GM12878 (cell line): ENCODE results near the gene OR4N5. TPM values are rescaled to one million over a fixed set of nuclear protein-coding genes. Genes with fewer than 3 reads are reported as not detected.
"Not testable (repeated sequence)": the region's sequence is repeated elsewhere in the genome, so short reads cannot be mapped to it uniquely, and the experiment has no call there.

Source experiments
- ATAC-seq: fragments of 200-7000 bp; cut with Tn5 transposase; 3 replicates; pipeline ENCODE4 v1.9.1; 2020; ENCODE audit warnings: mild to moderate bottlenecking, moderate library complexity
- BruUV-seq: library from RNA; stranded (reverse); fragments of 400-500 nt; replicated peaks from 2 replicates; lab custom pipeline; 2021; lab: Mats Ljungman, UMichigan
- CTCF ChIA-PET: fragments of 300-600 bp; sonication (Branson Sonifier 250); formaldehyde crosslinking; extraction: SDS; loops from one replicate; lab custom pipeline; 2021; ENCODE audit warnings: inconsistent platforms; lab: Yijun Ruan, JAX
- POLR2A ChIA-PET: fragments of 350-600 bp; formaldehyde crosslinking; extraction: SDS; loops from one replicate; lab custom pipeline; 2021; ENCODE audit warnings: inconsistent platforms; lab: Charles Lee
- RAD21 ChIA-PET: fragments of 300-600 bp; sonication (Branson Sonifier 250); formaldehyde crosslinking; loops from one replicate; lab custom pipeline; 2023; ENCODE audit warnings: antibody characterized with exemption; ENCODE audit not compliant: unreplicated experiment; lab: Charles Lee
- SMC1A ChIA-PET: fragments of 300-600 bp; sonication (Branson Sonifier 250); formaldehyde crosslinking; loops from one replicate; lab custom pipeline; 2023; ENCODE audit not compliant: unreplicated experiment, uncharacterized antibody; lab: Charles Lee
- DNase-seq: peaks from one replicate; pipeline ENCODE4 v3.0.0-alpha.2; 2011; ENCODE audit warnings: low read depth, low spot score
- FAIRE-seq: peaks from 3 replicates; lab custom pipeline; 2011; peaks lifted over from hg19 to GRCh38; lab: Jason Lieb, UNC
- H2AFZ ChIP-seq: 2 replicates; pipeline ENCODE4 v1.6.0; 2011; ENCODE audit warnings: low read depth, low read length, control low read depth; ENCODE audit not compliant: control insufficient read depth
- H3K27ac ChIP-seq: 2 replicates; pipeline ENCODE4 v1.5.1; 2011; ENCODE audit warnings: control low read depth; ENCODE audit not compliant: control insufficient read depth, insufficient read depth
- H3K27me3 ChIP-seq, 2 experiments: replicated peaks in 1 of 2; 2 replicates each; pipeline versions ENCODE4 v1.6.0 to v1.6.1; 2011; ENCODE audit warnings: low read length in 1 of 2; ENCODE audit not compliant: control insufficient read depth in 2 of 2, insufficient read depth in 2 of 2
- H3K36me3 ChIP-seq, 2 experiments: 2 replicates each; pipeline ENCODE4 v1.5.1; 2011; ENCODE audit warnings: low read length in 1 of 2; ENCODE audit not compliant: control insufficient read depth in 2 of 2, insufficient read depth in 2 of 2
- H3K4me1 ChIP-seq: 2 replicates; pipeline ENCODE4 v1.6.1; 2011; ENCODE audit warnings: mild to moderate bottlenecking, low read length, moderate library complexity, mixed read lengths; ENCODE audit not compliant: control insufficient read depth, insufficient read depth
- H3K4me2 ChIP-seq: 2 replicates; pipeline ENCODE4 v1.6.0; 2011; ENCODE audit warnings: control low read depth; ENCODE audit not compliant: control insufficient read depth, insufficient read depth
- H3K4me3 ChIP-seq: fragments of 200-600 bp; sonication (generic); 2 replicates; pipeline ENCODE4 v1.5.1; 2016
- H3K79me2 ChIP-seq: 2 replicates; pipeline ENCODE4 v1.6.0; 2011; ENCODE audit warnings: low read length; ENCODE audit not compliant: control insufficient read depth, insufficient read depth
- H3K9ac ChIP-seq: 2 replicates; pipeline ENCODE4 v1.8.0; 2011; ENCODE audit warnings: low read length, control low read depth, mixed read lengths; ENCODE audit not compliant: control insufficient read depth, insufficient read depth
- H3K9me3 ChIP-seq: replicated peaks from 3 replicates; pipeline ENCODE4 v1.5.1; 2011; ENCODE audit warnings: mild to moderate bottlenecking, low read length; ENCODE audit not compliant: control insufficient read depth, insufficient read depth
- H4K20me1 ChIP-seq: 2 replicates; pipeline ENCODE4 v1.6.0; 2011; ENCODE audit not compliant: control insufficient read depth, insufficient read depth
- BHLHE40 ChIP-seq, 2 experiments: fragments of 450-650 bp in 1 of 2; IDR thresholded peaks; 2 replicates each; pipeline ENCODE4 v1.6.1; 2011 to 2017; ENCODE audit warnings: low read depth in 2 of 2, borderline replicate concordance in 1 of 2, improper control_type of control experiment in 1 of 2, low read length in 1 of 2, mild to moderate bottlenecking in 1 of 2
- HCFC1 ChIP-seq: fragments of 150-350 bp; IDR thresholded peaks from 2 replicates; pipeline ENCODE4 v1.6.1; 2014; ENCODE audit warnings: low read length
- JUNB ChIP-seq: IDR thresholded peaks from 2 replicates; pipeline ENCODE4 v1.6.1; 2016; ENCODE audit warnings: antibody characterized with exemption, mild to moderate bottlenecking
- SUZ12 ChIP-seq: fragments of 200-600 bp; sonication (generic); IDR thresholded peaks from one replicate; pipeline ENCODE4 v1.6.1; 2018; ENCODE audit warnings: antibody characterized with exemption, mild to moderate bottlenecking; ENCODE audit not compliant: unreplicated experiment
- ZNF592 ChIP-seq: fragments of 450-650 bp; IDR thresholded peaks from 2 replicates; pipeline ENCODE4 v1.6.1; 2017; ENCODE audit warnings: mild to moderate bottlenecking, moderate library complexity
- in situ Hi-C: fragments of 300-500 bp; cut with MboI; formaldehyde crosslinking; loops from 9 replicates; pipeline ENCODE4 v1.14.3; 2018; ENCODE audit warnings: mixed read lengths
- intact Hi-C: fragments of 100-400 bp; cut with micrococcal nuclease; formaldehyde crosslinking; loops from one replicate; pipeline ENCODE4 v1.14.2; 2022; ENCODE audit not compliant: unreplicated experiment
- polyA plus RNA-seq, 11 experiments: library from polyadenylated mRNA; depleted of rRNA in 4 of 11; unstranded in 6 of 11; stranded (reverse) in 5 of 11; fragments of >200 nt; fragmentation: Nextera tagmentation in 4 of 11; fragmentation: Illumina TruSeq in 1 of 11; extraction: Ambion mirVana in 4 of 11; extraction: Trizol in 1 of 11; gene quantifications; 1 replicate in 1 of 11; 2 replicates in 10 of 11; pipeline versions ENCODE4 v1.2.1 to v1.2.3, GENCODE V29; 2011 to 2016; ENCODE audit warnings: inconsistent platforms in 2 of 11, missing spikeins in 2 of 11, low read depth in 1 of 11
- total RNA-seq, 4 experiments: library from RNA; depleted of rRNA in 3 of 4; stranded (reverse); fragments of >200 nt in 3 of 4; fragmentation: Illumina TruSeq in 1 of 4; extraction: Trizol in 1 of 4; gene quantifications; 2 replicates each; pipeline versions ENCODE4 v1.2.1 to v1.2.3, GENCODE V29; 2013 to 2021

OR4N5 gene
- total and polyA plus RNA-seq, 10 of the 15 experiments (the other 5 are each of a cell fraction or from before 2014, with no cell fraction given) = not detected

- TF ChIP-seq ZNF592 (no peak), SUZ12 (no peak), JUNB (no peak), BHLHE40 (IDR thresholded peaks at IDR 0.05; ENCODE audit: borderline replicate concordance in 1 of 2, low read depth in 2 of 2, low read length in 1 of 2) (no peak), HCFC1 (no peak)
Measured at GRCh38 chr14:20167091-20167490, 28.5 kb downstream of the OR4N5 start (continued).

GRCh38 chr14:20169852-20170251 lies 31.2 kb downstream of the OR4N5 start:
- H4K20me1 ChIP-seq, H2AFZ ChIP-seq, H3K4me1 ChIP-seq, H3K9ac ChIP-seq, RAD21 ChIA-PET, CTCF ChIA-PET, H3K36me3 ChIP-seq, SMC1A ChIA-PET, intact Hi-C loops, H3K27ac ChIP-seq, H3K79me2 ChIP-seq, FAIRE-seq, H3K27me3 ChIP-seq, BruUV-seq, H3K4me3 ChIP-seq, POLR2A ChIA-PET, H3K4me2 ChIP-seq, ATAC-seq, in situ Hi-C loops, DNase-seq, H3K9me3 ChIP-seq: not testable (repeated sequence)

- DNase-seq, H3K79me2 ChIP-seq, POLR2A ChIA-PET, intact Hi-C loops, ATAC-seq, H3K27me3 ChIP-seq, H3K9ac ChIP-seq, in situ Hi-C loops, H3K4me3 ChIP-seq, H3K36me3 ChIP-seq, H3K9me3 ChIP-seq, H4K20me1 ChIP-seq, H3K27ac ChIP-seq, H2AFZ ChIP-seq, CTCF ChIA-PET, SMC1A ChIA-PET, BruUV-seq, RAD21 ChIA-PET, H3K4me2 ChIP-seq, FAIRE-seq, H3K4me1 ChIP-seq: not testable (repeated sequence)
Measured at GRCh38 chr14:20174205-20174604, 35.6 kb downstream of the OR4N5 start.
